HepG2 (cell line): Measurements from ENCODE around the gene ZPR1. TPM values are rescaled to one million over a fixed set of nuclear protein-coding genes. Genes with fewer than 3 reads are reported as not detected.
A peak's percentile ranks its signal among the peaks of the same experiment; 100 is the strongest.

Source experiments
- ARHGAP35 ChIP-seq: sonication (generic); formaldehyde crosslinking; IDR thresholded peaks from 2 replicates; pipeline ENCODE4 v1.9.0; 2022; ENCODE audit warnings: mild to moderate bottlenecking, inconsistent platforms, moderate library complexity, missing genetic modification reagents, borderline replicate concordance
- CBFB ChIP-seq: sonication (generic); formaldehyde crosslinking; IDR thresholded peaks from 2 replicates; pipeline ENCODE4 v1.4.0; 2020; ENCODE audit warnings: missing genetic modification reagents
- CBX1 ChIP-seq: IDR thresholded peaks from one replicate; pipeline ENCODE4 v1.6.1; 2016; ENCODE audit warnings: antibody characterized with exemption, low read depth
- ESRRA ChIP-seq: sonication (generic); formaldehyde crosslinking; IDR thresholded peaks from 2 replicates; pipeline ENCODE4 v1.5.1; 2020; ENCODE audit warnings: mild to moderate bottlenecking, low read depth, missing genetic modification reagents
- FOSL1 ChIP-seq: sonication (generic); formaldehyde crosslinking; IDR thresholded peaks from 2 replicates; pipeline ENCODE4 v1.9.0; 2021; ENCODE audit warnings: missing genetic modification reagents, borderline replicate concordance
- FOSL2 ChIP-seq: sonication (generic); formaldehyde crosslinking; IDR thresholded peaks from 2 replicates; pipeline ENCODE4 v1.4.0; 2020; ENCODE audit warnings: missing genetic modification reagents
- HMG20A ChIP-seq: IDR thresholded peaks from 2 replicates; pipeline ENCODE4 v1.6.1; 2016; ENCODE audit warnings: borderline replicate concordance
- KDM4B ChIP-seq: sonication (generic); formaldehyde crosslinking; IDR thresholded peaks from 2 replicates; pipeline ENCODE4 v1.4.0; 2020; ENCODE audit warnings: missing genetic modification reagents
- KLF6 ChIP-seq: IDR thresholded peaks from 2 replicates; pipeline ENCODE4 v1.8.0; 2016; ENCODE audit warnings: missing biosample characterization, missing genetic modification reagents
- SYNCRIP ChIP-seq: fragments of 200-400 bp; formaldehyde crosslinking; IDR thresholded peaks from 2 replicates; pipeline ENCODE4 v1.6.1; 2018; ENCODE audit warnings: mild to moderate bottlenecking, low read depth, low read length; ENCODE audit not compliant: insufficient read depth
- ZMYM4 ChIP-seq: sonication (generic); formaldehyde crosslinking; IDR thresholded peaks from 2 replicates; pipeline ENCODE4 v1.8.1; 2023; ENCODE audit warnings: mild to moderate bottlenecking, missing genetic modification reagents
- ZNF343 ChIP-seq: sonication (generic); formaldehyde crosslinking; IDR thresholded peaks from 2 replicates; pipeline ENCODE4 v1.4.0; 2020; ENCODE audit warnings: mild to moderate bottlenecking, missing genetic modification reagents
- ZNF572 ChIP-seq: sonication (generic); formaldehyde crosslinking; IDR thresholded peaks from 2 replicates; pipeline ENCODE4 v1.5.1; 2020; ENCODE audit warnings: mild to moderate bottlenecking, missing genetic modification reagents
- ZNF614 ChIP-seq: IDR thresholded peaks from 2 replicates; pipeline ENCODE4 v1.6.1; 2018; ENCODE audit warnings: missing biosample characterization, missing genetic modification reagents, inconsistent platforms, borderline replicate concordance
- ZNF788 ChIP-seq: sonication (generic); formaldehyde crosslinking; IDR thresholded peaks from 2 replicates; pipeline ENCODE4 v1.5.0; 2020; ENCODE audit warnings: mild to moderate bottlenecking, missing genetic modification reagents, borderline replicate concordance
- polyA plus RNA-seq, 8 experiments: library from polyadenylated mRNA; depleted of rRNA in 3 of 8; stranded (reverse) in 7 of 8; unstranded in 1 of 8; fragments of >200 nt; fragmentation: Illumina TruSeq in 4 of 8; extraction: Trizol in 4 of 8; gene quantifications; 2 replicates each; pipeline versions ENCODE4 v1.2.1 to v1.2.3, GENCODE V29; 2011 to 2016; ENCODE audit warnings: low read depth in 4 of 8, missing spikeins in 1 of 8, mixed read lengths in 1 of 8; ENCODE audit not compliant: insufficient read depth in 1 of 8
- total RNA-seq, 5 experiments: library from RNA; depleted of rRNA; stranded (reverse); fragments of >200 nt; fragmentation: Illumina TruSeq; extraction: Trizol; gene quantifications; 2 replicates each; pipeline ENCODE4 v1.2.3, GENCODE V29; 2016; ENCODE audit warnings: low read depth in 1 of 5
- TF ChIP-seq, protein P1 (sequence below): sonication (generic); formaldehyde crosslinking; IDR thresholded peaks from 2 replicates; pipeline ENCODE4 v1.9.0; 2021; ENCODE audit warnings: missing genetic modification reagents, borderline replicate concordance
- TF ChIP-seq, protein P2 (sequence below): sonication (generic); formaldehyde crosslinking; IDR thresholded peaks from 2 replicates; pipeline ENCODE4 v1.8.0; 2022; ENCODE audit warnings: mild to moderate bottlenecking, missing genetic modification reagents, moderate library complexity
- TF ChIP-seq, protein P3 (sequence below): sonication (generic); formaldehyde crosslinking; IDR thresholded peaks from 2 replicates; pipeline ENCODE4 v1.8.1; 2022; ENCODE audit warnings: low read depth, mild to moderate bottlenecking, missing genetic modification reagents
- TF ChIP-seq, protein P4 (sequence below): sonication (generic); formaldehyde crosslinking; IDR thresholded peaks from 2 replicates; pipeline ENCODE4 v1.9.0; 2021; ENCODE audit warnings: missing genetic modification reagents, borderline replicate concordance
- TF ChIP-seq, protein P5 (sequence below): sonication (generic); formaldehyde crosslinking; IDR thresholded peaks from 2 replicates; pipeline ENCODE4 v1.5.0; 2020; ENCODE audit warnings: missing genetic modification reagents, mild to moderate bottlenecking, borderline replicate concordance

ZPR1 gene
- total and polyA plus RNA-seq, 2 of the 13 experiments (the other 11 are each of a cell fraction or from before 2014, with no cell fraction given): 40.0 to 79.3 TPM

DNA sequence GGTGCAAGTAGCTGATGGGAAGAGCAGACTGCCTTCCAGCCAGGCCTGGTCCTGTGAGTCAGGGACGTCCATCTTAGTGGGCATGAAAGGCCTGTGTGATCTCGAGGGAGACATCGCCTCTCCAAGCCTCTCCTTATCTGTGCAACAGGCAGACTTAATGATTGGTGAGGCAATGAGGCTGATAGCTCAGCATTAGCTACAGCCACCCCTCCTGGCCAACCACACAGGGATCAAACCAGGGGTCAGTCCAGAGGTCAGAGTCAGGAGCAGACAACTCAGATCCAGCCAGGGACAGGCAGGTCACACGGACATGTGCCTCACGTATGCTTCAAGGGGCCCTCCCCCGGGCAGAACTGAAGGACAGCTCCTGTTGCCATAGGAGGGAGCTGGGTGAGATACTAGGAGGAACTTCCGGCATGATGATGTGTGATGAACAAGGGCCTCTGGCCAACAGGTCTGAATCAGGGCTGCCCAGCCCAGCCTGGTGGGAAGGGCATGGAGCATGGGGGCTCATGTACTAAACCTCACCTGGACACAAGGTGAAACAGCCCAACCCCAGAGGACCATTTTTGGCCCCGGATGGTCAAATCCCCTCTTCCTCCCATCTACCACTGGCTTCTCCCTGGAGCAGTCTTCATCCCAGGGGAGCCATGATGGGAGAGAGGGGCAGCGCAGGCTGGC is 39.1 kb upstream of the ZPR1 start (continued):
- no peak for TF ChIP-seq SYNCRIP
- no peak for TF ChIP-seq ARHGAP35
- TF ChIP-seq ZNF788: peak; percentile 90; the same call in 1 of the 2 replicates
- peak; percentile 97 for TF ChIP-seq ESRRA (CRISPR knock-in tag)
- peak; percentile 68; the same call in 1 of the 2 replicates for TF ChIP-seq HMG20A (CRISPR knock-in tag)
- no peak for TF ChIP-seq KLF6 (CRISPR knock-in tag)
- peak; percentile 75; the same call in 1 of the 2 replicates for TF ChIP-seq FOSL2 (CRISPR knock-in tag)
- TF ChIP-seq, protein P1, sequence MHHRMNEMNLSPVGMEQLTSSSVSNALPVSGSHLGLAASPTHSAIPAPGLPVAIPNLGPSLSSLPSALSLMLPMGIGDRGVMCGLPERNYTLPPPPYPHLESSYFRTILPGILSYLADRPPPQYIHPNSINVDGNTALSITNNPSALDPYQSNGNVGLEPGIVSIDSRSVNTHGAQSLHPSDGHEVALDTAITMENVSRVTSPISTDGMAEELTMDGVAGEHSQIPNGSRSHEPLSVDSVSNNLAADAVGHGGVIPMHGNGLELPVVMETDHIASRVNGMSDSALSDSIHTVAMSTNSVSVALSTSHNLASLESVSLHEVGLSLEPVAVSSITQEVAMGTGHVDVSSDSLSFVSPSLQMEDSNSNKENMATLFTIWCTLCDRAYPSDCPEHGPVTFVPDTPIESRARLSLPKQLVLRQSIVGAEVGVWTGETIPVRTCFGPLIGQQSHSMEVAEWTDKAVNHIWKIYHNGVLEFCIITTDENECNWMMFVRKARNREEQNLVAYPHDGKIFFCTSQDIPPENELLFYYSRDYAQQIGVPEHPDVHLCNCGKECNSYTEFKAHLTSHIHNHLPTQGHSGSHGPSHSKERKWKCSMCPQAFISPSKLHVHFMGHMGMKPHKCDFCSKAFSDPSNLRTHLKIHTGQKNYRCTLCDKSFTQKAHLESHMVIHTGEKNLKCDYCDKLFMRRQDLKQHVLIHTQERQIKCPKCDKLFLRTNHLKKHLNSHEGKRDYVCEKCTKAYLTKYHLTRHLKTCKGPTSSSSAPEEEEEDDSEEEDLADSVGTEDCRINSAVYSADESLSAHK: no peak
- peak; percentile 59; the same call in 1 of the 2 replicates for TF ChIP-seq KDM4B
- TF ChIP-seq FOSL1 (CRISPR knock-in tag): no peak
- no peak; the same call in 1 of the 2 replicates for TF ChIP-seq ZNF343 (CRISPR knock-in tag)
- TF ChIP-seq ZMYM4: peak; percentile 82
- TF ChIP-seq ZNF572: no peak
- TF ChIP-seq, protein P2, sequence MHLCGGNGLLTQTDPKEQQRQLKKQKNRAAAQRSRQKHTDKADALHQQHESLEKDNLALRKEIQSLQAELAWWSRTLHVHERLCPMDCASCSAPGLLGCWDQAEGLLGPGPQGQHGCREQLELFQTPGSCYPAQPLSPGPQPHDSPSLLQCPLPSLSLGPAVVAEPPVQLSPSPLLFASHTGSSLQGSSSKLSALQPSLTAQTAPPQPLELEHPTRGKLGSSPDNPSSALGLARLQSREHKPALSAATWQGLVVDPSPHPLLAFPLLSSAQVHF (CRISPR knock-in tag): no peak
- TF ChIP-seq CBFB (CRISPR knock-in tag): no peak; the same call in 1 of the 2 replicates
- TF ChIP-seq CBX1: peak; percentile 65
- TF ChIP-seq ZNF614 (CRISPR knock-in tag): peak; percentile 98
- TF ChIP-seq, protein P3, sequence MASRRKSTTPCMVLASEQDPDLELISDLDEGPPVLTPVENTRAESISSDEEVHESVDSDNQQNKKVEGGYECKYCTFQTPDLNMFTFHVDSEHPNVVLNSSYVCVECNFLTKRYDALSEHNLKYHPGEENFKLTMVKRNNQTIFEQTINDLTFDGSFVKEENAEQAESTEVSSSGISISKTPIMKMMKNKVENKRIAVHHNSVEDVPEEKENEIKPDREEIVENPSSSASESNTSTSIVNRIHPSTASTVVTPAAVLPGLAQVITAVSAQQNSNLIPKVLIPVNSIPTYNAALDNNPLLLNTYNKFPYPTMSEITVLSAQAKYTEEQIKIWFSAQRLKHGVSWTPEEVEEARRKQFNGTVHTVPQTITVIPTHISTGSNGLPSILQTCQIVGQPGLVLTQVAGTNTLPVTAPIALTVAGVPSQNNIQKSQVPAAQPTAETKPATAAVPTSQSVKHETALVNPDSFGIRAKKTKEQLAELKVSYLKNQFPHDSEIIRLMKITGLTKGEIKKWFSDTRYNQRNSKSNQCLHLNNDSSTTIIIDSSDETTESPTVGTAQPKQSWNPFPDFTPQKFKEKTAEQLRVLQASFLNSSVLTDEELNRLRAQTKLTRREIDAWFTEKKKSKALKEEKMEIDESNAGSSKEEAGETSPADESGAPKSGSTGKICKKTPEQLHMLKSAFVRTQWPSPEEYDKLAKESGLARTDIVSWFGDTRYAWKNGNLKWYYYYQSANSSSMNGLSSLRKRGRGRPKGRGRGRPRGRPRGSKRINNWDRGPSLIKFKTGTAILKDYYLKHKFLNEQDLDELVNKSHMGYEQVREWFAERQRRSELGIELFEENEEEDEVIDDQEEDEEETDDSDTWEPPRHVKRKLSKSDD (CRISPR knock-in tag): peak; percentile 84; the same call in 1 of the 2 replicates
- TF ChIP-seq, protein P4, sequence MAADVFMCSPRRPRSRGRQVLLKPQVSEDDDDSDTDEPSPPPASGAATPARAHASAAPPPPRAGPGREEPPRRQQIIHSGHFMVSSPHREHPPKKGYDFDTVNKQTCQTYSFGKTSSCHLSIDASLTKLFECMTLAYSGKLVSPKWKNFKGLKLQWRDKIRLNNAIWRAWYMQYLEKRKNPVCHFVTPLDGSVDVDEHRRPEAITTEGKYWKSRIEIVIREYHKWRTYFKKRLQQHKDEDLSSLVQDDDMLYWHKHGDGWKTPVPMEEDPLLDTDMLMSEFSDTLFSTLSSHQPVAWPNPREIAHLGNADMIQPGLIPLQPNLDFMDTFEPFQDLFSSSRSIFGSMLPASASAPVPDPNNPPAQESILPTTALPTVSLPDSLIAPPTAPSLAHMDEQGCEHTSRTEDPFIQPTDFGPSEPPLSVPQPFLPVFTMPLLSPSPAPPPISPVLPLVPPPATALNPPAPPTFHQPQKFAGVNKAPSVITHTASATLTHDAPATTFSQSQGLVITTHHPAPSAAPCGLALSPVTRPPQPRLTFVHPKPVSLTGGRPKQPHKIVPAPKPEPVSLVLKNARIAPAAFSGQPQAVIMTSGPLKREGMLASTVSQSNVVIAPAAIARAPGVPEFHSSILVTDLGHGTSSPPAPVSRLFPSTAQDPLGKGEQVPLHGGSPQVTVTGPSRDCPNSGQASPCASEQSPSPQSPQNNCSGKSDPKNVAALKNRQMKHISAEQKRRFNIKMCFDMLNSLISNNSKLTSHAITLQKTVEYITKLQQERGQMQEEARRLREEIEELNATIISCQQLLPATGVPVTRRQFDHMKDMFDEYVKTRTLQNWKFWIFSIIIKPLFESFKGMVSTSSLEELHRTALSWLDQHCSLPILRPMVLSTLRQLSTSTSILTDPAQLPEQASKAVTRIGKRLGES: peak; percentile 97
- TF ChIP-seq, protein P5, sequence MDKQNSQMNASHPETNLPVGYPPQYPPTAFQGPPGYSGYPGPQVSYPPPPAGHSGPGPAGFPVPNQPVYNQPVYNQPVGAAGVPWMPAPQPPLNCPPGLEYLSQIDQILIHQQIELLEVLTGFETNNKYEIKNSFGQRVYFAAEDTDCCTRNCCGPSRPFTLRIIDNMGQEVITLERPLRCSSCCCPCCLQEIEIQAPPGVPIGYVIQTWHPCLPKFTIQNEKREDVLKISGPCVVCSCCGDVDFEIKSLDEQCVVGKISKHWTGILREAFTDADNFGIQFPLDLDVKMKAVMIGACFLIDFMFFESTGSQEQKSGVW (CRISPR knock-in tag): no peak
